GM10266 (cell line): ENCODE data around the gene RNASE13.

Experiments used
- DNase-seq: peaks from one replicate; pipeline ENCODE4 v3.0.0; 2012; ENCODE audit errors: extremely low spot score
- TF ChIP-seq, protein P1 (sequence below): IDR thresholded peaks from 2 replicates; pipeline ENCODE4 v1.5.1; 2012; ENCODE audit warnings: mild to moderate bottlenecking, low read depth; ENCODE audit not compliant: control insufficient read depth, insufficient read depth; ENCODE audit errors: missing control alignments

The RNASE13 gene

GRCh38 chr14:21001218-21001617, 33.4 kb downstream of the RNASE13 start:
- DNase-seq, result no peak
- TF ChIP-seq, protein P1, sequence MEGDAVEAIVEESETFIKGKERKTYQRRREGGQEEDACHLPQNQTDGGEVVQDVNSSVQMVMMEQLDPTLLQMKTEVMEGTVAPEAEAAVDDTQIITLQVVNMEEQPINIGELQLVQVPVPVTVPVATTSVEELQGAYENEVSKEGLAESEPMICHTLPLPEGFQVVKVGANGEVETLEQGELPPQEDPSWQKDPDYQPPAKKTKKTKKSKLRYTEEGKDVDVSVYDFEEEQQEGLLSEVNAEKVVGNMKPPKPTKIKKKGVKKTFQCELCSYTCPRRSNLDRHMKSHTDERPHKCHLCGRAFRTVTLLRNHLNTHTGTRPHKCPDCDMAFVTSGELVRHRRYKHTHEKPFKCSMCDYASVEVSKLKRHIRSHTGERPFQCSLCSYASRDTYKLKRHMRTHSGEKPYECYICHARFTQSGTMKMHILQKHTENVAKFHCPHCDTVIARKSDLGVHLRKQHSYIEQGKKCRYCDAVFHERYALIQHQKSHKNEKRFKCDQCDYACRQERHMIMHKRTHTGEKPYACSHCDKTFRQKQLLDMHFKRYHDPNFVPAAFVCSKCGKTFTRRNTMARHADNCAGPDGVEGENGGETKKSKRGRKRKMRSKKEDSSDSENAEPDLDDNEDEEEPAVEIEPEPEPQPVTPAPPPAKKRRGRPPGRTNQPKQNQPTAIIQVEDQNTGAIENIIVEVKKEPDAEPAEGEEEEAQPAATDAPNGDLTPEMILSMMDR, result no peak

DNA sequence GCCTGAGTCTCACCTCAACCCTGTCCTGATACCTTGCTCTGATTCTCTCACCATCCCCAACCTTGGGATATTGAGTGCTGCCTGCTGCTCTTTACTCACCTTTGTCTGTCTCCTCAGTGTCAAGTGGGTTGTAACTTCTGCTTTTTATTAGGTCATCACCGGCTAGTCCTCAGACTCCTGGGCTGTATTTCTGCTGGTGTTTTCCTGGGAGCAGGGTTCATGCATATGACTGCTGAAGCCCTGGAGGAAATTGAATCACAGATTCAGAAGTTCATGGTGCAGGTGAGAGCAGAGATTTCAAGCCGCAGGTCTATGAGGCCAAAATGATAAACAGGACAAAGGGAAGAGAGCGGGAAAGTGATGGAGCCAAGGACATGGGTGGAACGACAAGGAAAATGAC, 35.0 kb downstream of the RNASE13 start:
- no peak for DNase-seq
- TF ChIP-seq, protein P1, result no peak

DNA sequence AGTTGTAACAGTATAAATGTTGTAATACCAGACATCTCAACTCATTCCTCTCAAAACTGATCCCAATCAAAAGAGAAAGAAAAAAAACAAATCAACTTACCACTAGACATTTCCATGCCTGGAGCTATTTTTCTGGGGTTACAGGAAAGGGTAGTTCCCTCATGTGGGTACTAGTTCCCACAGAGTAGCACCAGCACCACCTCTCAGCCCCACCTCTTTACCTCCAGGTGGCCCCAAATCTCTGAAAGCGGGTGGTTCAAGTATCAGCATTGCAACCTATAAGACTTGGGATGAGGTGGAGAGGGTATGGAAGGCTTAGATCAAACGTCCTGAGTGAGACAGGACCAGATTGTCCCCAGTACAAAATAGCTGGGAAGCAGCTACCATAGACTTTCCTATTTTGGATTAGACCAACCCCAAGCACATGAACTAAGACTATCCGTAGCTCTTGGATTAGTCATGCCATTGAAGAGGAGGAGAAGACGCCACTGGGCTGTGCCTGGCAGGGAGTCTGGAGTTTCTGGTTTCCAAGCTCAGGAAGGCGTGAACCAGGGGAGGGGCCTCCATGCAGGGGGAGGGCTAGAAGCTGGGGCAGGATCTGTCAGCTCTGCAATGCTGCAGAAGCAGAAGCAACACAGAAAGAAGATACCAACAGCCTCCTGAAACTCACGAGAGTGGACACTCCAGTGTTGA, 35.8 kb downstream of the RNASE13 start, which contains the start of gene SLC39A2:
SLC39A2 (plus strand) TSS at position 620 of the 693 bp plus-strand sequence. CDS start 154 bp downstream, outside the sequence.
- TF ChIP-seq, protein P1, result no peak
- no peak for DNase-seq

GRCh38 chr14:20998139-20998538, 36.5 kb downstream of the RNASE13 start:
- TF ChIP-seq, protein P1, result no peak
- no peak for DNase-seq

- TF ChIP-seq, protein P1, result no peak
- DNase-seq, result no peak
Observed at GRCh38 chr14:20997564-20997963, 37.0 kb downstream of the RNASE13 start.

- TF ChIP-seq, protein P1, result no peak
- no peak for DNase-seq
Observed at GRCh38 chr14:20997115-20997514, 37.5 kb downstream of the RNASE13 start.

DNA sequence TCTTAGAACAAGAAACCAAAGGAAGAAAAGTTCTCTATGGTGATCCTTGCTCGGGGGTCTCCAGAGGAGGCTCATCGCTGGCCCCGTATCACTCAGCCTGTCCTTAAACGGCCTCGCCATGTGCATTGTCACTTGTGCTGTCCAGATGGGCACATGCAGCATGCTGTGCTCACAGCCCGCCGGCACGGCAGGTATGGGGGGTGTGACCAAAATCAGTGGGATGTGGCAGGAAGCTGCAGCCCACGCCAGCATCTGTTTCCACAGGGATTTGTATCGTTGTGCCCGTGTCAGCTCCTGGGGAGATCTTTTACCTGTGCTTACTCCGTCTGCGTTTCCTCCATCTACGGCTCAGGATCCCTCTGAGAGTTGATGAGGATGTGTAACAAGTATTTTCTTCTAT, 38.1 kb downstream of the RNASE13 start:
- TF ChIP-seq, protein P1, result no peak
- DNase-seq, result no peak
